SU-DHL-6 (cell line): ENCODE results near the gene ATP8A2.

Source experiments
- H2AFZ ChIP-seq: fragments of 200-600 bp; sonication (generic); 2 replicates; pipeline ENCODE4 v1.6.1; 2014; ENCODE audit warnings: low read depth, mild to moderate bottlenecking, moderate library complexity, mixed read lengths, antibody characterized with exemption, low read length; ENCODE audit not compliant: severe bottlenecking
- H3F3A ChIP-seq: fragments of 200-600 bp; shearing (Covaris generic); 2 replicates; pipeline ENCODE4 v1.6.0; 2016; ENCODE audit warnings: antibody characterized with exemption, mild to moderate bottlenecking; ENCODE audit not compliant: insufficient read depth
- H3K27ac ChIP-seq: fragments of 200-600 bp; sonication (generic); 2 replicates; pipeline ENCODE4 v1.5.1; 2016; ENCODE audit warnings: low read depth, mild to moderate bottlenecking, low read length, moderate library complexity, mixed read lengths
- H3K27me3 ChIP-seq: fragments of 200-600 bp; sonication (generic), shearing (Covaris generic); 2 replicates; pipeline ENCODE4 v1.6.0; 2014; ENCODE audit warnings: mild to moderate bottlenecking, low read length
- H3K36me3 ChIP-seq: fragments of 200-600 bp; sonication (generic); 2 replicates; pipeline ENCODE4 v1.6.1; 2014; ENCODE audit warnings: mild to moderate bottlenecking, low read length, mixed read lengths
- H3K4me2 ChIP-seq: fragments of 300-600, 200-600 bp; shearing (Covaris generic), sonication (generic); 2 replicates; pipeline ENCODE4 v1.6.0; 2014; ENCODE audit warnings: low read length, low read depth, mild to moderate bottlenecking; ENCODE audit not compliant: poor library complexity, severe bottlenecking
- H3K4me3 ChIP-seq: fragments of 200-600 bp; sonication (generic); 2 replicates; pipeline ENCODE4 v1.5.1; 2014; ENCODE audit warnings: antibody characterized with exemption, low read length, mild to moderate bottlenecking, mixed read lengths; ENCODE audit not compliant: insufficient read depth, poor library complexity, severe bottlenecking
- H3K79me2 ChIP-seq: fragments of 200-600 bp; sonication (generic); 2 replicates; pipeline ENCODE4 v1.6.1; 2014; ENCODE audit warnings: mild to moderate bottlenecking, low read length, moderate library complexity; ENCODE audit not compliant: insufficient read depth
- H3K9ac ChIP-seq: fragments of 200-600 bp; sonication (generic); 2 replicates; pipeline ENCODE4 v1.7.0; 2014; ENCODE audit warnings: mild to moderate bottlenecking, low read length
- H3K9me2 ChIP-seq: fragments of 200-600 bp; sonication (generic); replicated peaks from 2 replicates; pipeline ENCODE4 v1.6.1; 2014; ENCODE audit warnings: low read length; ENCODE audit not compliant: insufficient read depth
- H3K9me3 ChIP-seq: fragments of 200-600 bp; sonication (generic); 2 replicates; pipeline ENCODE4 v1.6.1; 2014; ENCODE audit warnings: low read length, mixed read lengths; ENCODE audit not compliant: insufficient read depth
- H4K20me1 ChIP-seq: fragments of 200-600 bp; sonication (generic); 2 replicates; pipeline ENCODE4 v1.6.1; 2014; ENCODE audit warnings: low read depth, mild to moderate bottlenecking, antibody characterized with exemption, low read length, moderate library complexity, mixed read lengths
- EZH2phosphoT487 ChIP-seq: fragments of 200-600 bp; sonication (generic), shearing (Covaris generic); conservative IDR thresholded peaks from 2 replicates; pipeline ENCODE4 v1.6.1; 2018; ENCODE audit warnings: mild to moderate bottlenecking, antibody characterized with exemption, low read length, moderate library complexity, mixed read lengths
- TF ChIP-seq, protein P1 (sequence below): fragments of 200-600 bp; sonication (generic); IDR thresholded peaks from one replicate; pipeline ENCODE4 v1.5.1; 2017; ENCODE audit warnings: antibody characterized with exemption, mild to moderate bottlenecking, low read length, moderate library complexity; ENCODE audit not compliant: insufficient read depth, poor library complexity, severe bottlenecking

ATP8A2 gene

GRCh38 chr13:25756912-25757311, 385.1 kb downstream of the ATP8A2 start:
- H3K36me3 ChIP-seq = no peaks in the 10 kb centered on the region
- no peaks in the 10 kb centered on the region for H3K79me2 ChIP-seq
- TF ChIP-seq, protein P1, sequence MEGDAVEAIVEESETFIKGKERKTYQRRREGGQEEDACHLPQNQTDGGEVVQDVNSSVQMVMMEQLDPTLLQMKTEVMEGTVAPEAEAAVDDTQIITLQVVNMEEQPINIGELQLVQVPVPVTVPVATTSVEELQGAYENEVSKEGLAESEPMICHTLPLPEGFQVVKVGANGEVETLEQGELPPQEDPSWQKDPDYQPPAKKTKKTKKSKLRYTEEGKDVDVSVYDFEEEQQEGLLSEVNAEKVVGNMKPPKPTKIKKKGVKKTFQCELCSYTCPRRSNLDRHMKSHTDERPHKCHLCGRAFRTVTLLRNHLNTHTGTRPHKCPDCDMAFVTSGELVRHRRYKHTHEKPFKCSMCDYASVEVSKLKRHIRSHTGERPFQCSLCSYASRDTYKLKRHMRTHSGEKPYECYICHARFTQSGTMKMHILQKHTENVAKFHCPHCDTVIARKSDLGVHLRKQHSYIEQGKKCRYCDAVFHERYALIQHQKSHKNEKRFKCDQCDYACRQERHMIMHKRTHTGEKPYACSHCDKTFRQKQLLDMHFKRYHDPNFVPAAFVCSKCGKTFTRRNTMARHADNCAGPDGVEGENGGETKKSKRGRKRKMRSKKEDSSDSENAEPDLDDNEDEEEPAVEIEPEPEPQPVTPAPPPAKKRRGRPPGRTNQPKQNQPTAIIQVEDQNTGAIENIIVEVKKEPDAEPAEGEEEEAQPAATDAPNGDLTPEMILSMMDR = no peak
- TF ChIP-seq EZH2phosphoT487 = no peak
- H3K9me2 ChIP-seq = no peaks in the 10 kb centered on the region
- H2AFZ ChIP-seq = no peak overlapping the region
- no peaks in the 10 kb centered on the region for H3K9me3 ChIP-seq
- H3K9ac ChIP-seq = no peak overlapping the region
- no peaks in the 10 kb centered on the region for H3K27me3 ChIP-seq
- H3K27ac ChIP-seq = no peak overlapping the region
- no peak overlapping the region for H3K4me2 ChIP-seq
- H3F3A ChIP-seq = no peaks in the 10 kb centered on the region
- no peaks in the 10 kb centered on the region for H4K20me1 ChIP-seq
- H3K4me3 ChIP-seq = no peak overlapping the region

DNA sequence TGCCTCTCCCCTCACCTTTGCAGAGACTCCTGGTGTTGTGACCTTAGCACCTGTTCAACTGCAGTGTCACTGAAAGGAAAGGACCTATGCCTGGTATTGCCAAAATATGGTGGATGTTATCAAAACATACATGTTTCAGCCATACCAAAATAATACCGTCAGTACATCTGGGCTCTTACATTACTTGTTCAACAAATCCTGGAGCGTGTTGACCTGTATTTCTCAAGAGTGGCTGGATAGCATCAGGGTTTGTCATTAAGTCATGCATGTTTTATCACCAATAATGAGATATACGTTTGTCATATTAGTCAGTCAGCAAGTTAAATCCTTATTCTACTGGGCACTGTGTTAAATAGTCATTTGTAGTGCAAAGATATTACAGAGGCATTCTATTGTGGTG, 389.3 kb downstream of the ATP8A2 start:
- Histone ChIP-seq H3K4me3 (no peak overlapping the region), H3K27me3 (no peaks in the 10 kb centered on the region), H2AFZ (no peak overlapping the region), H3K9ac (no peak overlapping the region), H3F3A (no peaks in the 10 kb centered on the region), H4K20me1 (no peaks in the 10 kb centered on the region), H3K4me2 (no peak overlapping the region), H3K27ac (no peak overlapping the region), H3K9me3 (no peaks in the 10 kb centered on the region), H3K9me2 (no peaks in the 10 kb centered on the region), H3K79me2 (no peaks in the 10 kb centered on the region), H3K36me3 (no peaks in the 10 kb centered on the region)
- no peak for TF ChIP-seq EZH2phosphoT487
- TF ChIP-seq, protein P1 = no peak

DNA sequence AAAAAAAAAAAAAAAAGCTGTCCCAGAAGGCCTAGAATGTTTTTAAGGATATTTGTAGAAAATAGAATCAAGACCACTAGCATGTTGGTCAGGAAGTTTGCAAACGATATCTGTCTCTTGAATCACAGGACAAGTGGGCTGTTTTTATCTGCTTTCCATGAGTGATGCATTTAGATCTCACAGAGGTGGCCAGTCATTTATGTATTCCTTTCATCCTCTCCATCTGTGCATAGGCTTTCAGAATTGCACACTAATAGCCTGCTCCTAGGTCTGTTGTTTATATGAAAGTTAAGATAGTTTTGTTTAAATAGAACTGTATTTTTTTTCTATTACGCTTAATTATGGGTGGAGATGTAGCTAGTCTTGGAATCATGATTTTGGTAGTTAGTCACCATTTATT, 390.5 kb downstream of the ATP8A2 start:
- Histone ChIP-seq H3K4me3 (no peak overlapping the region), H2AFZ (no peak overlapping the region), H3K4me2 (no peak overlapping the region), H3K27ac (no peak overlapping the region), H3K36me3 (no peaks in the 10 kb centered on the region), H3K27me3 (no peaks in the 10 kb centered on the region), H3F3A (no peaks in the 10 kb centered on the region), H3K9me2 (no peaks in the 10 kb centered on the region), H4K20me1 (no peaks in the 10 kb centered on the region), H3K9ac (no peak overlapping the region), H3K79me2 (no peaks in the 10 kb centered on the region), H3K9me3 (no peaks in the 10 kb centered on the region)
- TF ChIP-seq, protein P1 = no peak
- TF ChIP-seq EZH2phosphoT487 = no peak
